Stimulated activated naive CD4-positive, alpha-beta T cell treated with Interleukin-2 at 50 U/mL for 16 hours (primary cell): Measurements from ENCODE around the gene RAF1.
"Not testable (repeated sequence)": the region's sequence is repeated elsewhere in the genome, so short reads cannot be mapped to it uniquely, and the experiment has no call there.

Source experiments
- DNase-seq: peaks from one replicate; lab custom pipeline; 2025; lab: John Stamatoyannopoulos, UW

Gene RAF1

DNA sequence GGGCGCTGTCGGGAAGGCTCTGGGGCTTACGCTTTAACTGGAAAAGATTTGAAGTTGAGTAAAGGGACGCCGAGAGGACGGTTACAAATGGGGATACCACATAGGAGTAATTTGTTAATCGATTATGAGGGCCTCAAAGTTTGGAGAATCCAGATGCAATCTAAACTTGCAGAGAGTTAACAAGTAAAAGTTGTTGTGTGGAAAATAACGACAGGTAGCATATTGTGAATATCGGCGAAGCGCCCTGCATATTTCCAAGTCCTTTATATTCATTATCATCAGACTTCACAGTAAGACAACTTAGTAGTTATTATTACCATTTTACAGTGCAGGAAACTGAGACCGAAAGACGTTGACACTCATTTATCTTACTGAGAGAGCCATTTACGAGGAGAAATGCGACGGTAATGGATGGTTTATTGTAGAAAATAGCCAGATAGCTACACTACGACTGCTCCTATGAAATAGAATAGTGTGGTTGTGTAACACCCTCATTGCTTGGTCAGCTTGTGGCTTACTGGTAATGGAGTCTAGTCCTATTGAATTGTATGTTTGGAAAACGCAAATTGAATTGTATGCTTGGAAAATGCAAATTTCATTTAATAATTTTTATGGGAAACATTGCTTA is 106.3 kb downstream of the RAF1 start:
- DNase-seq: no peak

DNA sequence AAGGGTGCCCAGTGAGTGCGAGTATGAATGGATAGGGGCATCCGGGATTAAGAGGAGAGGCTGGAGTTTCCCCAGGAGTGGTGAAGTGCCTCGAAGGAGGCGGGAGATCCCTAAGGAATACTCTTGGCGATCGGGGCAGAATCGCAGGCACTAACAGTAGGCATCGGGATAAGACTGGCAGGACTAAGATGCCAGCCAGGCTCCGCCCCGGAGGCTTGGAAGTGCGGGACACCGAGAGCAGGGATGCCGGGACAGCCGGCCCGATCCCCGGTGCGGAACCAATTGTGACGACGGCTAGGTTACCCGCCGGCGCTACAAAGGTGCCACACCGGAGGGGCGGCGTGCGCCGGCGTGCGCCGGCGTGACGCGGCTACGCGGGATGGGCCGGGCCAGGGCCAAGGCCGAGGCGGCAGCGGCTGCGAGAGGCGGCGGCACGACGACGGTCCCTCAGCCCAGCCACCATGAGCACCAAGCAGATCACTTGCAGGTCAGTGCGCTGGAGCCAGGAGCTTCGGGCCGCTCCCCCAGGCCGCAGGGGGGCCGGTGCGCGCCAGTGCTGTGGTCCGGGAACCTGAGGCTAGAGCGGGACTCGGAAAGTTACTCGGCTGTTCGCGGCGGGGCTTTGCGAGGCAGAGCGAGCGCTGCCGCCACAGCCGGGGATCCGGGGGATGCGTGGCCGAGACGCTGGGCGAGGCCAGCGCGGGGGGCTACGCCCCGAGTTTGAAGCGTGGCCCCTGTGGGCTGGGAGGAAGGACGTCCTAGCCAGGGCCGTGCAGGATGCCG is 107.0 kb downstream of the RAF1 start, which contains the start of gene MKRN2:
Gene MKRN2 (plus strand): TSS at position 398 of the 783 bp plus-strand sequence. CDS start 64 bp downstream, at position 462.
- peak; percentile 76 for DNase-seq

DNA sequence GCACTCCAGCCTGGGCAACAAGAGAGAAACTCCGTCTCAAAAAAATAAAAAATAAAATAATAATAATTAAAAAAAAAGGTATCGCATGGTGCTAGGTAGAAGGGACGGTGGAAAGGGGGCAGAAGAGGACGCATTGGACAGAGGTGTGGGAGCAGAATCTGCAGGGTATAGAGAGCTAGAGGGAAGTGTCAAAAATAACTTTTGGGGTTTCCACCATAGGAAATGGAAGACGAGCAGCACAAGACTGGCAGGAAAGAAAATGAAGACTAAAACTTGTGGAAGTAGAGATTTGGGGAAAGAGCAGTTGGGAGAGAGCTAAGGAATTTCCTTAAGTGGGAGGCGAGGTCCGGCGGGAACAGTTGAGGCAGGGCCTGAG is 107.6 kb downstream of the RAF1 start:
- DNase-seq: no peak

DNA sequence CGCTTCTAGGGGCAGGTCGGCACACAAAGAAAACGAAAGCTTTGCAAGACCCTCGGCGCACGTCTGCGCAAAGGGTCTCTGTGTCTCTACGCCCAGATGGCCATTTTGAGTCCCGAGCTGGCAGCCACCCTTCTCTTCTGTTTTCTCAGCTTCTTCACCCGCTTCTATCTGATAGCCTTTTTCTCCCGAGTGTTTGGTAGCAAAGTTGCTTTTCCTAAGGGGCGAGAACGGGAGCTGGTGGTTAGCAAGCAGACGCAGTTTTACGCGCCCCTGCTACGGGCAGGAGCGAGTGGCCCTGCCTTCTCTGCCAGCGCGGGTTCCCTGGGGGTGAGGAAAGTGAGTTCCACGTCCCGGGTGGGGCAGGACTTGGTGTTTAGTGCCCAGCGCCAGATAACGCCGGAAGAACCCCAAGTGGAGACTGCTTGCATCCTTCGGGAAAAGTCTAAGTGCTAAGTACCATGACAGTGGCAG is 110.0 kb downstream of the RAF1 start:
- no peak for DNase-seq

DNA sequence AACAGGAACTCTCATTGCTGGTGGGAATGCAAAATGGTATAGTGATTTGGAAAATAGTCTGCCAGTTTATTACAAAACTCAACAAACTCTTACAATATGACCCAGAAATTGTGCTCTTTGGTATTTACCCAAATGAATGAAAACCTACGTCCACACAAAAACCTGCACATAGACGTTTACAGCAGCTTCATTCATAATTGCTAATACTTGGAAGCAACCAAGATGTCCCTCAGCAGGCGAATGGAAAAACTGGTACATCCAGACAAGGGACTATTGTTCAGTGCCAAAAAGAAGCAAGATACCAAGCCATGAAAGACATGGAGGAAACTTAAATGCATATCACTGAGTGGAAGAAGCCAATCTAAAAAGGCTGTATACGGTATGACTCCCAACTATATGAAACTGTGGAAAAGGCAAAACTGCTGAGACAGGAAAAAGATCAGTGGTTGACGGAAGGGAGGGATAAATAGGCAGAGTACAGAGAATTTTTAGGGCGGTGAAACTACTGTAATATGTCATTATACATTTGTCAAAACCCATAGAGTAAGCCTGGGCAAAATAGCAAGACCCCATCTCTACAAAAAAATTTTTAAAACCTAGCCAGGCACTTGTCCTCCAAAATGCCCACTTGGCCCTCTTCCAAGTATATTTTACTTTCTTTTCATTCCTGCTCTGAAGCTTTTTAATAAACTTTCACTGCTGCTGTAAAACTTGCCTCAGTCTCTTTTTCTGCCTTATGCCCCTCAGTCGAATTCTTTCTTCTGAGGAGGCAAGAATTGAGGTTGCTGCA is 113.8 kb downstream of the RAF1 start:
- no peak for DNase-seq

DNA sequence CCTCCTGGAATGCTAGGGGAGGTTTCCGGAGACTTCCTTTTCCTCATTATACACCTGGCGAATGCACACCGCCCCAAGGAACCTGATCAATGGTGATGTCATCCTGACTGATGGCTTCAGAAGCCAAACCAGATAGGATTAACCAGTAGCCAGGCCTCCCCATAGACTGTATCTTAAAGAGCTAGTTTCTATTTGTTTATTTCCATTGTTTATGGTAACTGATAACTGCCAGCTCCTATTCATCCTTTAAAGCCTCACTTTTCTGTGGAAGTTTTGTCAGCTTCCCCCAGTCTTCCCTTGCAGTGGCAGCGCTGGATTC is 118.5 kb downstream of the RAF1 start, which contains the start of gene MKRN2OS:
Gene MKRN2OS (minus strand): TSS at position 27 of the 319 bp plus-strand sequence. CDS start 35 bp downstream, outside the sequence.
- no peak for DNase-seq

DNA sequence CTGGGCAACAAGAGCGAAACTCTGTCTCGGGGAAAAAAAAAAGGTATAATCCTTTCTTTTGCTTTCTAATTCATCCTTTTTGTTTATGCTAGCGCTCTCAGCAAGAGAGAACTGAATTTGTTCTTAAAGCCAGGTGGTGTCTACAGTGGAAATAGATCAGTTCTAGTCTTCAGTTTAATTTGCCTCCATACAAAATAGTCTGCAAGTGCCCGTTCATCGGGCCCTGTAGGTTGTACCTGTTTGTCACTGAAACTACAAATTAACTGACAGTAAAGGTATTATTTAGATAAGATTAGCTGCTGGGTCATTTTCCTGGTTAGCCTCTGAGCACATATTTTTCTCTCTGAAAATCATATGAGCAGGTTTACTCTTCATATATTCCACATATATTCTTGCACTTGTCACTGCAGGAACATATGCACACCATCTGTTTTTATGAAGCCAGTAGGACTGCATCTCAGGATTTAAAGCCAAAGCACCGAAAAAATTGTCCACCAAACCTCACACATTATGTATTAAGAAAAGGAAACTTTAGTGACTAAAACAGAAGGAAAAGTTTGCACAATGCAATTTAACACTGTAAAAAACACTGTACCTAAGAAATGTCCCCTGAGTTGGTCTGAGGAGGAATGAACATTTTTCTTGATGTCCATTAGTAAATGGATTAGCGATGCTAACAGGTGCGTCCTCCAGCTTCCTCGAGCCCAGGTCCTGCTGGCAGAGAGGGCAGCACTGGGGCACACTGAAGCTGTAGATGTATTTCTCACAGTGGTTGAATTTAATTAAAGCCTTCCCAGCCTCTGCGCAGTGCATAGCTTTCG is 119.1 kb downstream of the RAF1 start:
- DNase-seq: no peak

DNA sequence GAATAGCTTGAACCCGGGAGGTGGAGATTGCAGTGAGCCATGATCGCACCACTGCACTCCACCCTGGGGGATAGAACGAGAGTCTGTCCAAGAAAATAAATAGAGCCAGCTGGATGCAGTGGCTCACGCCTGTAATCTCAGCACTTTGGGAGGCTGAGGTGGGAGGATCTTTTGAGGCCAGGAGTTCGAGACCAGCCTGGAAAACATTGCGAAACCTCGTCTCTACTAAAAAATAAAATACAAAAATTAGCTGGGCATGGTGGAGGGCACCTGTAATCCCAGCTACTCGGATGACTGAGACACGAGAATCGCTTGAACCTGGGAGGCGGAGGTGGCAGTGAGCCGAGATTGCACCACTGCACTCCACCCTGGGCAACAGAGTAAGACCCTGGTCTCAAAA is 120.4 kb downstream of the RAF1 start:
- DNase-seq: not testable (repeated sequence)

DNA sequence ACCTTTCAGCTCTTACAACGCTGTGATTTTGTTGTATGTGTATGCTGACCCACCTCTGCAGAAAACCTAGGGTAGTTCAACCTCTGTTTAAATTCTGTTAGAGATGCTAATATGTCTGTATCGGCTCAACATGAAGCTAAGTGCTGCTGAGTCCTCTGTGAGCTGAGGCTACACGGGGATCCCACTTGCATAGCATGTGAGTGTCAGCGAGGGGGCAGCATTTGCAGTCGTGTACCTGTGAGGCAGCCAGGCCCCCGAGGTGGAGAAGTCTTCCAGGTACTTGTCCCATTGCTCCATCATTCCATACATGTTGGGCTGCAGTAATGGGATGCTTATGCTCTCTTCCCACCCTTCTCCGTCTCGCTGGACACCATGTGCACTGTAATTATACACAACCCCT is 122.3 kb downstream of the RAF1 start:
- no peak for DNase-seq

DNA sequence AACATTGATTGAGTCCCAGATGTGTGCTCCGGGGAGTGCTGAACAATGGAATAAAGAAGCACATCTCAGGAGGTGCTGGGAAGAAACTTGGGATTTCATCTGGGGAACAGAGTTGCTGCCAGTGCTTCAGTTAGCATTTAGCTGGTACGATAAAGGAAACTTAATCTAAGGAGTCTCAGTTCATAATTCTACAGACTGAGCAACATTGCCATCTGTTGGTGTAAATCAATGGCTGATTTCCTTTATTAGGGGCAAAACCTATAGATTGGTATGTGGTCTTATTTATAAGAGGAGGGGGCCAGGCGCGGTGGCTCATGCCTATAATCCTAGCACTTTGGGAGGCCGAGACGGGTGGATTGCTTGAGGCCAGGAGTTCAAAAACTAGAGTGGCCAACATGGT is 127.5 kb downstream of the RAF1 start:
- DNase-seq: no peak
